H9 (cell line): ENCODE measurements around the gene ELMOD3. TPM values are rescaled to one million over a fixed set of nuclear protein-coding genes. Genes with fewer than 3 reads are reported as not detected.
A peak's percentile ranks its signal among the peaks of the same experiment; 100 is the strongest.

Experiments used
- DNase-seq: peaks from one replicate; pipeline ENCODE4 v3.0.0-alpha.2; 2017
- H2AFZ ChIP-seq: one replicate; pipeline ENCODE4 v1.6.1; 2013; ENCODE audit warnings: mild to moderate bottlenecking, low read length, control low read depth, moderate library complexity
- H2AK5ac ChIP-seq: 2 replicates; pipeline ENCODE4 v1.6.1; 2013; ENCODE audit warnings: low read length, control low read depth, mixed read lengths; ENCODE audit not compliant: insufficient read length
- H2BK120ac ChIP-seq: one replicate; pipeline ENCODE4 v1.6.1; 2013; ENCODE audit warnings: low read depth, mild to moderate bottlenecking, low read length, control low read depth, inconsistent platforms; ENCODE audit not compliant: poor library complexity, severe bottlenecking
- H2BK12ac ChIP-seq: 2 replicates; pipeline ENCODE4 v1.6.1; 2013; ENCODE audit warnings: low read length, control low read depth, mixed read lengths, low read depth; ENCODE audit not compliant: insufficient read length
- H2BK15ac ChIP-seq: 2 replicates; pipeline ENCODE4 v1.6.1; 2013; ENCODE audit warnings: low read depth, low read length, control low read depth
- H2BK20ac ChIP-seq: one replicate; pipeline ENCODE4 v1.6.1; 2013; ENCODE audit warnings: low read depth, mild to moderate bottlenecking, low read length, control low read depth, inconsistent platforms; ENCODE audit not compliant: poor library complexity, severe bottlenecking
- H2BK5ac ChIP-seq: 2 replicates; pipeline ENCODE4 v1.6.1; 2013; ENCODE audit warnings: low read length, control low read depth, mixed read lengths; ENCODE audit not compliant: insufficient read length
- H3K14ac ChIP-seq: 2 replicates; pipeline ENCODE4 v1.6.1; 2013; ENCODE audit warnings: low read length, control low read depth; ENCODE audit not compliant: insufficient read depth
- H3K18ac ChIP-seq: 2 replicates; pipeline ENCODE4 v1.6.1; 2013; ENCODE audit warnings: low read depth, mild to moderate bottlenecking, mixed read lengths, low read length, control low read depth; ENCODE audit not compliant: insufficient read length
- H3K23ac ChIP-seq: 2 replicates; pipeline ENCODE4 v1.6.1; 2013; ENCODE audit warnings: low read length, control low read depth, mixed read lengths, low read depth; ENCODE audit not compliant: insufficient read length
- H3K23me2 ChIP-seq: 2 replicates; pipeline ENCODE4 v1.6.1; 2013; ENCODE audit warnings: low read depth, mild to moderate bottlenecking, mixed read lengths, low read length, control low read depth; ENCODE audit not compliant: insufficient read length, poor library complexity, severe bottlenecking
- H3K27ac ChIP-seq: 2 replicates; pipeline ENCODE4 v1.5.1; 2013; ENCODE audit warnings: low read length, control low read depth, mixed read lengths, low read depth; ENCODE audit not compliant: insufficient read length
- H3K27me3 ChIP-seq: 2 replicates; pipeline ENCODE4 v1.6.1; 2013; ENCODE audit warnings: low read length, control low read depth, inconsistent platforms; ENCODE audit not compliant: insufficient read depth
- H3K4ac ChIP-seq: 2 replicates; pipeline ENCODE4 v1.6.1; 2013; ENCODE audit warnings: low read depth, mild to moderate bottlenecking, control low read depth, inconsistent platforms, low read length, moderate library complexity
- H3K4me1 ChIP-seq: 2 replicates; pipeline ENCODE4 v1.6.1; 2013; ENCODE audit warnings: low read length, control low read depth, inconsistent platforms; ENCODE audit not compliant: insufficient read depth
- H3K4me2 ChIP-seq: 2 replicates; pipeline ENCODE4 v1.6.1; 2013; ENCODE audit warnings: low read length, control low read depth, mixed read lengths; ENCODE audit not compliant: insufficient read length, insufficient read depth
- H3K56ac ChIP-seq: 2 replicates; pipeline ENCODE4 v1.6.1; 2013; ENCODE audit warnings: low read depth, mild to moderate bottlenecking, mixed read lengths, low read length, control low read depth; ENCODE audit not compliant: insufficient read length
- H3K79me1 ChIP-seq: 2 replicates; pipeline ENCODE4 v1.6.1; 2013; ENCODE audit warnings: low read depth, mild to moderate bottlenecking, moderate library complexity, low read length, control low read depth, inconsistent platforms; ENCODE audit not compliant: insufficient read depth, poor library complexity, severe bottlenecking
- H3K79me2 ChIP-seq: 2 replicates; pipeline ENCODE4 v1.6.1; 2013; ENCODE audit warnings: low read length, control low read depth, inconsistent platforms; ENCODE audit not compliant: insufficient read depth
- H3K9ac ChIP-seq: 2 replicates; pipeline ENCODE4 v1.6.1; 2013; ENCODE audit warnings: low read length, control low read depth, mixed read lengths; ENCODE audit not compliant: insufficient read length; ENCODE audit errors: extremely low read depth
- H3K9me3 ChIP-seq: one replicate; pipeline ENCODE4 v1.6.1; 2013; ENCODE audit warnings: low read depth, low read length, inconsistent platforms; ENCODE audit not compliant: control insufficient read depth
- H3T11ph ChIP-seq: one replicate; pipeline ENCODE4 v1.6.1; 2013; ENCODE audit warnings: mild to moderate bottlenecking, low read length, control low read depth, inconsistent platforms
- H4K20me1 ChIP-seq: one replicate; pipeline ENCODE4 v1.6.1; 2013; ENCODE audit not compliant: control insufficient read depth, insufficient read length, insufficient read depth
- H4K5ac ChIP-seq: 2 replicates; pipeline ENCODE4 v1.6.1; 2013; ENCODE audit warnings: low read depth, mild to moderate bottlenecking, mixed read lengths, low read length, control low read depth; ENCODE audit not compliant: insufficient read length
- H4K8ac ChIP-seq: replicated peaks from 2 replicates; pipeline ENCODE4 v1.6.1; 2013; ENCODE audit warnings: low read length, control low read depth, mixed read lengths, low read depth; ENCODE audit not compliant: insufficient read length
- H4K91ac ChIP-seq: 2 replicates; pipeline ENCODE4 v1.6.1; 2013; ENCODE audit warnings: low read depth, mild to moderate bottlenecking, moderate library complexity, mixed read lengths, low read length, control low read depth; ENCODE audit not compliant: insufficient read length
- H3K27ac Mint-ChIP-seq, 3 experiments: 2 replicates in 2 of 3; 3 replicates in 1 of 3; pipeline ENCODE4 v1.8.0; 2020 to 2021; ENCODE audit warnings: mixed read lengths in 3 of 3, mild to moderate bottlenecking in 1 of 3, moderate library complexity in 1 of 3
- H3K27me3 Mint-ChIP-seq: 2 replicates; pipeline ENCODE4 v1.8.0; 2021; ENCODE audit warnings: low read depth, mild to moderate bottlenecking, moderate library complexity, mixed read lengths
- H3K36me3 Mint-ChIP-seq, 3 experiments: 2 replicates in 2 of 3; 3 replicates in 1 of 3; pipeline ENCODE4 v1.8.0; 2020 to 2021; ENCODE audit warnings: low read depth in 3 of 3, mixed read lengths in 3 of 3; ENCODE audit not compliant: insufficient read depth in 1 of 3
- H3K4me1 Mint-ChIP-seq, 2 experiments: 2 replicates each; pipeline ENCODE4 v1.8.0; 2020; ENCODE audit warnings: mixed read lengths in 2 of 2
- H3K4me3 Mint-ChIP-seq, 2 experiments: 2 replicates in 1 of 2; 3 replicates in 1 of 2; pipeline ENCODE4 v1.8.0; 2020 to 2021; ENCODE audit warnings: mild to moderate bottlenecking in 2 of 2, mixed read lengths in 2 of 2, moderate library complexity in 1 of 2
- H3K9me3 Mint-ChIP-seq, 2 experiments: 2 replicates in 1 of 2; 3 replicates in 1 of 2; pipeline ENCODE4 v1.8.0; 2020; ENCODE audit warnings: mild to moderate bottlenecking in 2 of 2, mixed read lengths in 2 of 2, moderate library complexity in 1 of 2
- WGBS: extraction: QIAGEN DNeasy Blood & Tissue Kit; methylation state at CpG from one replicate; pipeline ENCODE4 v1.1.7; 2013; ENCODE audit warnings: missing lambda C conversion rate, low lambda C conversion rate, mixed read lengths; ENCODE audit not compliant: insufficient read length; ENCODE audit errors: extremely low coverage; 5-methylcytosine and 5-hydroxymethylcytosine counted together
- total RNA-seq: library from RNA; stranded (reverse); gene quantifications from 2 replicates; pipeline ENCODE4 v1.2.1, GENCODE V29; 2021
- TF ChIP-seq, protein P1 (sequence below): fragments of 200-600 bp; sonication (generic); conservative IDR thresholded peaks from 3 replicates; pipeline ENCODE4 v1.8.0; 2021; ENCODE audit warnings: antibody characterized with exemption, mild to moderate bottlenecking

Gene ELMOD3
- total RNA-seq, 1 experiment from 2014 or later = 7.6 TPM

DNA sequence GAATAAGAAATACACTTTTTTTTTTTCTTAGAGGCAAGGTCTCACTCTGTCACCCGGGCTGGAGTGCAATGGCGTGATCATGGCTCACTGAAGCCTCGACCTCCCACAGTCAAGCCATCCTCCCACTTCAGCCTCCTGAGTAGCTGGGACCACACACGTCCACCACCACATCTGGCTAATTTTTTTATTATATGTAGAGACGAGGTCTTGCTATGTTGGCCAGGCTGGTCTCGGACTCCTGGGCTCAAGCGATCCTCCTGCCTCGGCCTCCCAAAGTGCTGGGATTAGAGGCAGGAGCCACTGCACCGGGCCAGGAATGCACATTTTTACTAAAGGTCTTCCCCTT is 29.1 kb upstream of the ELMOD3 start:
- no peaks in the 10 kb centered on the region; the same call in 1 of the 2 replicates for H3K27me3 Mint-ChIP-seq
- no peak overlapping the region for H3K18ac ChIP-seq
- no peak overlapping the region for H3K9ac ChIP-seq
- no peaks in the 10 kb centered on the region for H3K27me3 ChIP-seq
- no peaks in the 10 kb centered on the region; a peak in 1 of 5 replicates for H3K9me3 Mint-ChIP-seq
- H3K23ac ChIP-seq = no peak overlapping the region
- H3T11ph ChIP-seq = no peak overlapping the region
- no peak overlapping the region for H4K91ac ChIP-seq
- H2AFZ ChIP-seq = no peak overlapping the region
- H3K9me3 ChIP-seq = no peaks in the 10 kb centered on the region
- H4K8ac ChIP-seq = no peak overlapping the region
- no peak overlapping the region for H2BK5ac ChIP-seq
- TF ChIP-seq, protein P1, sequence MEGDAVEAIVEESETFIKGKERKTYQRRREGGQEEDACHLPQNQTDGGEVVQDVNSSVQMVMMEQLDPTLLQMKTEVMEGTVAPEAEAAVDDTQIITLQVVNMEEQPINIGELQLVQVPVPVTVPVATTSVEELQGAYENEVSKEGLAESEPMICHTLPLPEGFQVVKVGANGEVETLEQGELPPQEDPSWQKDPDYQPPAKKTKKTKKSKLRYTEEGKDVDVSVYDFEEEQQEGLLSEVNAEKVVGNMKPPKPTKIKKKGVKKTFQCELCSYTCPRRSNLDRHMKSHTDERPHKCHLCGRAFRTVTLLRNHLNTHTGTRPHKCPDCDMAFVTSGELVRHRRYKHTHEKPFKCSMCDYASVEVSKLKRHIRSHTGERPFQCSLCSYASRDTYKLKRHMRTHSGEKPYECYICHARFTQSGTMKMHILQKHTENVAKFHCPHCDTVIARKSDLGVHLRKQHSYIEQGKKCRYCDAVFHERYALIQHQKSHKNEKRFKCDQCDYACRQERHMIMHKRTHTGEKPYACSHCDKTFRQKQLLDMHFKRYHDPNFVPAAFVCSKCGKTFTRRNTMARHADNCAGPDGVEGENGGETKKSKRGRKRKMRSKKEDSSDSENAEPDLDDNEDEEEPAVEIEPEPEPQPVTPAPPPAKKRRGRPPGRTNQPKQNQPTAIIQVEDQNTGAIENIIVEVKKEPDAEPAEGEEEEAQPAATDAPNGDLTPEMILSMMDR = no peak
- H3K27ac Mint-ChIP-seq = no peak overlapping the region
- no peak overlapping the region for H3K4ac ChIP-seq
- H3K27ac ChIP-seq = no peak overlapping the region
- H4K20me1 ChIP-seq = no peaks in the 10 kb centered on the region
- no peak overlapping the region for H2BK15ac ChIP-seq
- H3K79me2 ChIP-seq = peaks cover 8% of the 10 kb centered on the region; the same call in 1 of the 2 replicates
- no peak overlapping the region for H2BK120ac ChIP-seq
- H2BK20ac ChIP-seq = no peak overlapping the region
- no peak overlapping the region for H2BK12ac ChIP-seq
- peaks cover 28 to 35% of the 10 kb centered on the region in 2 experiments for H3K4me1 Mint-ChIP-seq
- no peak overlapping the region for H4K5ac ChIP-seq
- H3K79me1 ChIP-seq = peaks cover 16% of the 10 kb centered on the region
- peaks cover 31 to 67% (median 59%) of the 10 kb centered on the region in 3 experiments; a peak in 6 of 7 replicates for H3K36me3 Mint-ChIP-seq
- no peak overlapping the region for H3K14ac ChIP-seq
- H3K4me1 ChIP-seq = no peaks in the 10 kb centered on the region
- H3K4me3 Mint-ChIP-seq = peak overlapping the region; percentile 90 to 93; a peak in 3 of 5 replicates
- no peak for DNase-seq
- H3K4me2 ChIP-seq = no peak overlapping the region
- H3K56ac ChIP-seq = no peak overlapping the region
- WGBS = no CpG with 5 or more reads among the region's 9 CpGs
- H2AK5ac ChIP-seq = no peak overlapping the region
- peaks cover 18% of the 10 kb centered on the region for H3K23me2 ChIP-seq
